ENCODE data around the gene KREMEN2. TPM values are rescaled to one million over a fixed set of nuclear protein-coding genes. Genes with fewer than 3 reads are reported as not detected.

KREMEN2 gene
- total and polyA plus RNA-seq, 2 of the 8 experiments (the other 6 are each of a cell fraction or from before 2014, with no cell fraction given): 6.6 to 7.0 TPM

DNA sequence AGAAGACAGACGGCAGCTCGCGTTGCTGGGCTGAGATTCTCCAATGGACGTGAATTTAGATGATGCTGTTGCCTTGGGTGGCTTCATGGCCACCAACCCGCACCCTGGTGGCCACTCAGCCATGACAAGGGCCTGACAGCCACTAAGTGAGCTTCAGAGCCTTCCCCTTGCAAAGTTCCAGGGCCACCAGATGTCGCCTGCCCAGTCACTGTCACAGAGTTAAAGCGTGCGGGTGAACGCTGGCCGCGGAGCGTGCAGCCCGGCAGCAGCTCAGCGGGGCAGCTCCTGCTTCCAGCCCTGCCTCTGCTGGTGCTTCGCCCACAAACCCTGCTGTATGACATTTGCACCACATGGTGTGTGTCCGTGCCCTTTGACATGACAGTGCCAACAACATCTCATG is 13.3 kb upstream of the KREMEN2 start:
- Histone ChIP-seq H3K9ac (replicated peaks in 1 of 4; ENCODE audit: extremely low read depth in 1 of 4, low read depth in 3 of 4, low read length in 3 of 4) (no peak overlapping the region), H3K36me3 (ENCODE audit: control insufficient read depth in 2 of 4, insufficient read depth in 4 of 4, low read length in 3 of 4) (no peaks in the 10 kb centered on the region), H3K4ac (replicated peaks; ENCODE audit: insufficient read length, low read depth, low read length) (no peak overlapping the region), H2BK15ac (ENCODE audit: low read length) (no peak overlapping the region), H3K14ac (ENCODE audit: insufficient read length) (no peak overlapping the region), H3K79me1 (ENCODE audit: low read depth, low read length) (no peaks in the 10 kb centered on the region), H3K4me1 (replicated peaks in 1 of 4; ENCODE audit: control insufficient read depth in 3 of 4, insufficient read depth in 4 of 4, low read length in 3 of 4) (peaks cover 0 to 15% (median 9%) of the 10 kb centered on the region in 4 experiments; a peak in 6 of 7 replicates), H2BK120ac (replicated peaks; ENCODE audit: low read depth, low read length) (no peak overlapping the region), H2BK20ac (ENCODE audit: low read length) (no peak overlapping the region), H3K23me2 (ENCODE audit: low read depth, low read length) (no peaks in the 10 kb centered on the region), H4K20me1 (replicated peaks in 1 of 2; ENCODE audit: control insufficient read depth in 1 of 2, insufficient read depth in 2 of 2, low read length in 2 of 2) (no peaks in the 10 kb centered on the region), H2AFZ (ENCODE audit: low read length) (no peak overlapping the region), H3K27ac (ENCODE audit: low read depth, low read length) (no peak overlapping the region), H4K8ac (ENCODE audit: extremely low read depth, insufficient read depth, low read length) (no peak overlapping the region; the same call in 1 of the 2 replicates), H3K4me3 (ENCODE audit: extremely low read depth in 1 of 4, insufficient read depth in 2 of 4, low read depth in 3 of 4, low read length in 4 of 4) (no peak overlapping the region), H3K79me2 (ENCODE audit: control insufficient read depth in 1 of 2, insufficient read depth in 2 of 2, low read length in 2 of 2) (no peaks in the 10 kb centered on the region), H2BK12ac (ENCODE audit: low read depth, low read length) (no peak overlapping the region), H4K5ac (ENCODE audit: insufficient read length, low read depth, low read length) (no peak overlapping the region), H4K91ac (replicated peaks; ENCODE audit: insufficient read length, low read length) (no peak overlapping the region), H3K4me2 (ENCODE audit: insufficient read depth in 1 of 2, low read depth in 2 of 2, low read length in 2 of 2) (no peak overlapping the region), H2BK5ac (ENCODE audit: low read depth, low read length) (no peak overlapping the region), H3K9me3 (ENCODE audit: insufficient read depth in 2 of 2, low read depth in 1 of 2, low read length in 1 of 2) (no peaks in the 10 kb centered on the region), H3K23ac (ENCODE audit: insufficient read length) (no peak overlapping the region), H3K18ac (ENCODE audit: extremely low read depth, low read length) (no peak overlapping the region), H3K27me3 (replicated peaks in 1 of 4; ENCODE audit: control insufficient read depth in 3 of 4, extremely low read depth in 1 of 4, insufficient read depth in 3 of 4, low read length in 3 of 4) (no peaks in the 10 kb centered on the region; a peak in 1 of 7 replicates), H2AK5ac (ENCODE audit: low read depth, low read length) (no peak overlapping the region), H3K56ac (replicated peaks; ENCODE audit: insufficient read length, low read depth, low read length) (no peak overlapping the region)
- DNase-seq (ENCODE audit: low read depth in 1 of 2, low spot score in 2 of 2) (no peak), FAIRE-seq (no peak)
- TF ChIP-seq MAFK (IDR thresholded peaks at IDR 0.05; ENCODE audit: low read depth, low read length) (no peak), CHD1 (IDR thresholded peaks at IDR 0.05; ENCODE audit: low read depth, low read length) (no peak), SUZ12 (IDR thresholded peaks at IDR 0.05; ENCODE audit: low read length) (no peak), TAF7 (optimal IDR thresholded peaks at IDR 0.05; ENCODE audit: borderline replicate concordance, low read depth, low read length) (no peak), NANOG (IDR thresholded peaks at IDR 0.05; ENCODE audit: insufficient read depth, low read depth, low read length, poor library complexity, severe bottlenecking) (no peak)
- TF ChIP-seq, protein P1, sequence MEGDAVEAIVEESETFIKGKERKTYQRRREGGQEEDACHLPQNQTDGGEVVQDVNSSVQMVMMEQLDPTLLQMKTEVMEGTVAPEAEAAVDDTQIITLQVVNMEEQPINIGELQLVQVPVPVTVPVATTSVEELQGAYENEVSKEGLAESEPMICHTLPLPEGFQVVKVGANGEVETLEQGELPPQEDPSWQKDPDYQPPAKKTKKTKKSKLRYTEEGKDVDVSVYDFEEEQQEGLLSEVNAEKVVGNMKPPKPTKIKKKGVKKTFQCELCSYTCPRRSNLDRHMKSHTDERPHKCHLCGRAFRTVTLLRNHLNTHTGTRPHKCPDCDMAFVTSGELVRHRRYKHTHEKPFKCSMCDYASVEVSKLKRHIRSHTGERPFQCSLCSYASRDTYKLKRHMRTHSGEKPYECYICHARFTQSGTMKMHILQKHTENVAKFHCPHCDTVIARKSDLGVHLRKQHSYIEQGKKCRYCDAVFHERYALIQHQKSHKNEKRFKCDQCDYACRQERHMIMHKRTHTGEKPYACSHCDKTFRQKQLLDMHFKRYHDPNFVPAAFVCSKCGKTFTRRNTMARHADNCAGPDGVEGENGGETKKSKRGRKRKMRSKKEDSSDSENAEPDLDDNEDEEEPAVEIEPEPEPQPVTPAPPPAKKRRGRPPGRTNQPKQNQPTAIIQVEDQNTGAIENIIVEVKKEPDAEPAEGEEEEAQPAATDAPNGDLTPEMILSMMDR (IDR thresholded peaks at IDR 0.05; ENCODE audit: control extremely low read depth in 1 of 3, insufficient read depth in 1 of 3, low read depth in 1 of 3, low read length in 3 of 3): no peak
- ChIA-PET CTCF (ENCODE audit: partially characterized antibody) (interaction anchor here (1.4 to 4.9 kb wide), 2 partner anchors 11 to 24 kb away, joined by 7 to 41 read pairs; partner anchors contain the start of gene KREMEN2), POLR2A (ENCODE audit: partially characterized antibody) (interaction anchor here (1.1 to 3.2 kb wide), 4 partner anchors 10 to 19 kb away, joined by 3 to 9 read pairs (median 4); partner anchors contain the start of gene KREMEN2)
- 94% methylated on average over 16 of the region's 16 CpGs; no CpG with 5 or more reads in 1 of the 2 experiments for WGBS, 2 experiments (ENCODE audit: extremely low coverage in 1 of 2, insufficient coverage in 1 of 2, insufficient read length in 1 of 2, insufficient replicate concordance in 2 of 2, low coverage in 1 of 2, low lambda C conversion rate in 2 of 2, missing lambda C conversion rate in 1 of 2)
